Upper lobe of left lung (tissue), 6 donors: ENCODE data around the gene DFFB. TPM values are rescaled to one million over a fixed set of nuclear protein-coding genes. Genes with fewer than 3 reads are reported as not detected.

Experiments
- ATAC-seq, 2 donors: fragments of 200-7000 bp; cut with Tn5 transposase; one replicate each; pipeline ENCODE4 v1.9.1; 2022; ENCODE audit warnings: mild to moderate bottlenecking in 2 of 2, moderate library complexity in 2 of 2; ENCODE audit not compliant: low FRiP score in 2 of 2
- DNase-seq, 2 donors: peaks; one replicate each; pipeline ENCODE4 v3.0.0-alpha.2; 2019 to 2020
- H3K27ac ChIP-seq, 4 donors: fragments of 200-600 bp; sonication (generic); one replicate each; pipeline ENCODE4 v1.5.1; 2016 to 2019
- H3K27me3 ChIP-seq, 4 donors: fragments of 200-600 bp; sonication (generic); one replicate each; pipeline ENCODE4 v1.5.1; 2017 to 2019
- H3K36me3 ChIP-seq, 4 donors: fragments of 200-600 bp; sonication (generic); one replicate each; pipeline ENCODE4 v1.5.1; 2016 to 2019
- H3K4me1 ChIP-seq, 4 donors: fragments of 200-600 bp; sonication (generic); one replicate each; pipeline ENCODE4 v1.5.1; 2018 to 2019
- H3K4me3 ChIP-seq, 4 donors: fragments of 200-600 bp; sonication (generic); one replicate each; pipeline ENCODE4 v1.5.1; 2017 to 2019; ENCODE audit warnings: mild to moderate bottlenecking in 2 of 4, moderate library complexity in 1 of 4
- H3K9me3 ChIP-seq, 4 donors: fragments of 200-600 bp; sonication (generic); one replicate each; pipeline ENCODE4 v1.5.1; 2018 to 2019
- EP300 ChIP-seq, 4 donors: sonication (generic); formaldehyde crosslinking; IDR thresholded peaks; one replicate each; pipeline ENCODE4 v1.5.1; 2017; ENCODE audit warnings: antibody characterized with exemption in 4 of 4, control low read depth in 2 of 4
- POLR2A ChIP-seq, 4 donors: fragments of 450-650 bp; IDR thresholded peaks; one replicate each; pipeline ENCODE4 v1.5.1; 2016 to 2017; ENCODE audit warnings: antibody characterized with exemption in 4 of 4, mild to moderate bottlenecking in 2 of 4
- POLR2AphosphoS5 ChIP-seq, 2 donors: sonication (generic); formaldehyde crosslinking; IDR thresholded peaks; one replicate each; pipeline ENCODE4 v1.5.1; 2017; ENCODE audit warnings: antibody characterized with exemption in 2 of 2
- WGBS, 2 donors: methylation state at CpG; one replicate each; pipeline ENCODE4 v1.1.5; 2017 to 2018; 5-methylcytosine and 5-hydroxymethylcytosine counted together
- total RNA-seq, 6 donors: library from RNA; depleted of rRNA in 4 of 6; stranded (reverse); fragments of >200 nt in 4 of 6; gene quantifications; one replicate each; pipeline versions ENCODE4 v1.1.0 to v1.2.1, GENCODE V29; 2016 to 2021
- TF ChIP-seq, protein P1 (sequence below), 6 experiments: fragments of 450-650 bp in 4 of 6; fragments of 200-600 bp in 2 of 6; sonication (generic) in 2 of 6; IDR thresholded peaks; one replicate each; pipeline ENCODE4 v1.5.1; 2016 to 2019; ENCODE audit warnings: antibody characterized with exemption in 6 of 6
- donor health status: DM: no; HTN: no; CAD: no; lungs with moderate emphysema.
- donor health status: DM: no; HTN: yes; CAD: no; lungs with severe emphysema.

DFFB gene
- total RNA-seq, 6 donors from 2014 or later, result 7.1 to 16.8 (median 9.4) TPM

DNA sequence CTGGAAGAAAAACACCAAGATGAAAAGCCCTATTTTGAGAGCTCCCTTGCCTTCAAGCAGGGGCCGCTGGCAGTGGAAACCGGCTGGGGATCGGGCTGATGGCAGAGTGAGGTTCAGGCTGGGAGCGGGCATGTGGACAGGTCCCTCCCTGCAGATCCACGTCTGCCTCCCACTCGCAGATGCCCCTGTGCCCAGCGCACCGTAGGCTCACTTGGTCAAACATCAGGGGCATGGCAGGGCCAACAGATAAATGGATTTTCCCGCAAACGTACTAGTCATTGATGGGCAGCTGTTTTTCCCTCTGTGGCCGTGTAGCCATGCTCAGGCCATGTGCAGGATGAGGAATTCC, 49.4 kb downstream of the DFFB start:
- 88 to 94% methylated on average over 6 to 11 of the region's 11 CpGs for WGBS, 2 donors
- Histone ChIP-seq H3K27me3 (peaks cover 0 to 6% (median 0%) of the 10 kb centered on the region in 4 donors), H3K36me3 (no peaks in the 10 kb centered on the region), H3K4me3 (no peak overlapping the region), H3K27ac (no peak overlapping the region), H3K4me1 (peaks cover under 1 to 8% (median 3%) of the 10 kb centered on the region in 4 donors), H3K9me3 (no peaks in the 10 kb centered on the region)
- DNase-seq, result no peak
- ATAC-seq, result no peak
- TF ChIP-seq, protein P1, sequence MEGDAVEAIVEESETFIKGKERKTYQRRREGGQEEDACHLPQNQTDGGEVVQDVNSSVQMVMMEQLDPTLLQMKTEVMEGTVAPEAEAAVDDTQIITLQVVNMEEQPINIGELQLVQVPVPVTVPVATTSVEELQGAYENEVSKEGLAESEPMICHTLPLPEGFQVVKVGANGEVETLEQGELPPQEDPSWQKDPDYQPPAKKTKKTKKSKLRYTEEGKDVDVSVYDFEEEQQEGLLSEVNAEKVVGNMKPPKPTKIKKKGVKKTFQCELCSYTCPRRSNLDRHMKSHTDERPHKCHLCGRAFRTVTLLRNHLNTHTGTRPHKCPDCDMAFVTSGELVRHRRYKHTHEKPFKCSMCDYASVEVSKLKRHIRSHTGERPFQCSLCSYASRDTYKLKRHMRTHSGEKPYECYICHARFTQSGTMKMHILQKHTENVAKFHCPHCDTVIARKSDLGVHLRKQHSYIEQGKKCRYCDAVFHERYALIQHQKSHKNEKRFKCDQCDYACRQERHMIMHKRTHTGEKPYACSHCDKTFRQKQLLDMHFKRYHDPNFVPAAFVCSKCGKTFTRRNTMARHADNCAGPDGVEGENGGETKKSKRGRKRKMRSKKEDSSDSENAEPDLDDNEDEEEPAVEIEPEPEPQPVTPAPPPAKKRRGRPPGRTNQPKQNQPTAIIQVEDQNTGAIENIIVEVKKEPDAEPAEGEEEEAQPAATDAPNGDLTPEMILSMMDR (IDR thresholded peaks at IDR 0.05), result no peak
- TF ChIP-seq EP300 (IDR thresholded peaks at IDR 0.05), result no peak
- no peak for TF ChIP-seq POLR2AphosphoS5 (IDR thresholded peaks at IDR 0.05)
- no peak for TF ChIP-seq POLR2A (IDR thresholded peaks at IDR 0.05)

DNA sequence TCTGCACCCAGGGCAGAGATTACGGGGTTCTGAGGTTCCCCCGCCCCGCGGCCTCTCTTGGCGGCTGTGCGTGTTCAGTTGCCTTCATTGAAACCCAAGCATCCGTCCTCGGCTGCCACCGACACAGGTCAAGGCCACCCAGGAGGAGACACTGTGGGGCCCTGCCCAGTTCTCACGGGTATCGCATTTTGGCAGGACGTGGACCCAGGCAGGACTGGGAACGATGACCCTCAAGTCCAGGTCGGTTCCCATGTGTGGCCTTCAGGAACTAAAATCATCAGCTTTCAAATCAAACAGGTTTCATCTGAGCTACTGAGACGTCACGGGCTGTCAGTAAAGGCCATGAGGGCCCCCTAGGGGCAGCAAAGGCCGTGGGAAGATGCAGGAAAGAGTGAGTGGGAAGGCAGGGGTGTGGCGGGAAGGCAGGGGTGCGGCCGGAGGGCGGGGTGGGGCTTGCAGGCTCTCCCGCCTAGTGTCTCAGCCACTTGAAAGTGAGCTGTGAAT, 49.8 kb downstream of the DFFB start:
- H3K4me1 ChIP-seq, result peaks cover 0 to 8% (median 3%) of the 10 kb centered on the region in 4 donors
- ATAC-seq, result no peak
- H3K27ac ChIP-seq, result no peak overlapping the region
- no peaks in the 10 kb centered on the region for H3K36me3 ChIP-seq
- H3K9me3 ChIP-seq, result no peaks in the 10 kb centered on the region
- peak in 1 of 2 donors; percentile 71 for DNase-seq
- no peak overlapping the region for H3K4me3 ChIP-seq
- peaks cover 0 to 10% (median 0%) of the 10 kb centered on the region in 4 donors for H3K27me3 ChIP-seq
- TF ChIP-seq, protein P1 (IDR thresholded peaks at IDR 0.05), result no peak
- TF ChIP-seq POLR2A (IDR thresholded peaks at IDR 0.05) (no peak), POLR2AphosphoS5 (IDR thresholded peaks at IDR 0.05) (no peak), EP300 (IDR thresholded peaks at IDR 0.05) (no peak)
- WGBS, 2 donors, result 68 to 74% methylated on average over 22 of the region's 22 CpGs

- Histone ChIP-seq H3K4me1 (peaks cover 0 to 8% (median 3%) of the 10 kb centered on the region in 4 donors), H3K36me3 (no peaks in the 10 kb centered on the region), H3K4me3 (no peak overlapping the region), H3K27me3 (peaks cover 0 to 12% (median 0%) of the 10 kb centered on the region in 4 donors), H3K27ac (no peak overlapping the region), H3K9me3 (no peaks in the 10 kb centered on the region)
- peak in 1 of 2 donors; percentile 67 for DNase-seq
- WGBS, 2 donors, result 65 to 78% methylated on average over 12 to 18 of the region's 22 CpGs
- no peak for TF ChIP-seq POLR2A (IDR thresholded peaks at IDR 0.05)
- TF ChIP-seq, protein P1 (IDR thresholded peaks at IDR 0.05), result no peak
- TF ChIP-seq EP300 (IDR thresholded peaks at IDR 0.05), result no peak
- TF ChIP-seq POLR2AphosphoS5 (IDR thresholded peaks at IDR 0.05), result no peak
- ATAC-seq, result no peak
Measured at GRCh38 chr1:3907621-3908165, 50.4 kb downstream of the DFFB start.

DNA sequence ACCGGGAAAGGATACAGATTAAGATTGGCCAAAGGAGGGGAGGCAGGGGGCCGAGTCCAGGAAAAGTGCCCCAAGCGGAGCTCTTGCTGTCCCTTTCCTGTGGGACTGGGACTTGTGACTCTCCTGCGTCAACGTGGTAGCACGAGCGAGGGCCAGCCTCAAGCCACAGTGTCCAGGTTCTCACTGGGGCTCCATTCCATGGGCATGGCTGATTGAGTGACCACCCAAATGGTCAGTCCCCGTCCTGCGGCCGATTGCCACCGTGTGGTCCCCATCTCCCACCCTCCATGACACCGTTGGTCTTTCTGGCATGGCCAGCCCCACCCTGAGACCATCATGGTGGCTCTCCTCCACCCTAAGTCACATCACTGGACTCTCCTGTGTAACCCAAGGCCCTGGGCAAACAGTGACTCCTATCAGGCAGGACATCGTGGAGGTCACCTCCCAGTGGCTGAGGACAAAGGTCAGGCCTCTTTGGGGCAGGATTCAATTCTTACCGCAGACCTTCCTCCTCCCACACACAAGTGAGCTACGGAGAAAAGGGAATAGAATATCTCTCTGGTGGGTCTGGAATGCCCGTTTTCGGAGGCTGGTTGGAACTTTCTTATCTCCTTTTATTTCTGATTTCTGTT, 51.7 kb downstream of the DFFB start:
- H3K4me1 ChIP-seq, result peaks cover 0 to 8% (median 3%) of the 10 kb centered on the region in 4 donors
- TF ChIP-seq, protein P1 (IDR thresholded peaks at IDR 0.05), result no peak
- TF ChIP-seq POLR2A (IDR thresholded peaks at IDR 0.05), result no peak
- TF ChIP-seq EP300 (IDR thresholded peaks at IDR 0.05), result no peak
- TF ChIP-seq POLR2AphosphoS5 (IDR thresholded peaks at IDR 0.05), result no peak
- no peaks in the 10 kb centered on the region for H3K36me3 ChIP-seq
- H3K27me3 ChIP-seq, result peaks cover 0 to 12% (median 0%) of the 10 kb centered on the region in 4 donors
- ATAC-seq (no peak), DNase-seq (no peak)
- no peaks in the 10 kb centered on the region for H3K9me3 ChIP-seq
- H3K27ac ChIP-seq, result no peak overlapping the region
- H3K4me3 ChIP-seq, result no peak overlapping the region
- WGBS, 2 donors, result 79 to 80% methylated on average over 16 to 17 of the region's 17 CpGs
